IMR-90 (cell line): ENCODE results near the gene FBXO31. TPM values are rescaled to one million over a fixed set of nuclear protein-coding genes. Genes with fewer than 3 reads are reported as not detected.

ENCODE experiments used
- ATAC-seq: fragments of 200-7000 bp; cut with Tn5 transposase; 2 replicates; pipeline ENCODE4 v1.9.1; 2020; ENCODE audit warnings: low read depth, mild to moderate bottlenecking, moderate library complexity
- BruUV-seq: library from RNA; stranded (reverse); fragments of 400-500 nt; replicated peaks from 2 replicates; lab custom pipeline; 2021; lab: Mats Ljungman, UMichigan
- CTCF ChIA-PET: fragments of 300-600 bp; formaldehyde crosslinking; extraction: SDS; loops from one replicate; lab custom pipeline; 2021; ENCODE audit warnings: antibody characterized with exemption; lab: Yijun Ruan, JAX
- POLR2A ChIA-PET: fragments of 300-600 bp; sonication (Branson Sonifier 250); formaldehyde crosslinking; loops from one replicate; lab custom pipeline; 2022; ENCODE audit warnings: antibody characterized with exemption; ENCODE audit not compliant: unreplicated experiment; lab: Charles Lee
- DNase-seq: peaks from one replicate; pipeline ENCODE4 v3.0.0; 2013
- H2AFZ ChIP-seq: replicated peaks from 2 replicates; pipeline ENCODE3; 2013; ENCODE audit warnings: low read length, mild to moderate bottlenecking; ENCODE audit not compliant: poor library complexity
- H2AK5ac ChIP-seq: 2 replicates; pipeline ENCODE4 v1.6.1; 2013; ENCODE audit warnings: low read depth, low read length, inconsistent platforms
- H2AK9ac ChIP-seq: replicated peaks from 2 replicates; pipeline ENCODE3; 2013; ENCODE audit warnings: mild to moderate bottlenecking, low read depth, low read length, moderate library complexity; ENCODE audit not compliant: poor library complexity
- H2BK120ac ChIP-seq: 2 replicates; pipeline ENCODE4 v1.6.1; 2013; ENCODE audit warnings: low read depth, low read length, inconsistent platforms
- H2BK15ac ChIP-seq: 3 replicates; pipeline ENCODE4 v1.6.1; 2013; ENCODE audit warnings: low read depth, low read length, inconsistent platforms
- H2BK20ac ChIP-seq: 2 replicates; pipeline ENCODE4 v1.6.1; 2013; ENCODE audit warnings: low read depth, mild to moderate bottlenecking, inconsistent platforms, low read length, moderate library complexity
- H2BK5ac ChIP-seq: 2 replicates; pipeline ENCODE4 v1.6.1; 2013; ENCODE audit warnings: mild to moderate bottlenecking, low read depth, low read length, inconsistent platforms; ENCODE audit not compliant: poor library complexity, severe bottlenecking
- H3K14ac ChIP-seq: replicated peaks from 2 replicates; pipeline ENCODE4 v1.6.1; 2013; ENCODE audit warnings: low read depth, low read length, inconsistent platforms
- H3K18ac ChIP-seq: 2 replicates; pipeline ENCODE4 v1.6.1; 2013; ENCODE audit warnings: low read depth, low read length, control low read depth
- H3K23ac ChIP-seq: 2 replicates; pipeline ENCODE4 v1.6.1; 2013; ENCODE audit warnings: low read depth, low read length, inconsistent platforms
- H3K27ac ChIP-seq: 2 replicates; pipeline ENCODE4 v1.5.1; 2013; ENCODE audit warnings: mild to moderate bottlenecking, control low read depth, low read length; ENCODE audit not compliant: insufficient read depth
- H3K27me3 ChIP-seq: 2 replicates; pipeline ENCODE4 v1.6.1; 2013; ENCODE audit warnings: low read length; ENCODE audit not compliant: control insufficient read depth, insufficient read depth
- H3K36me3 ChIP-seq: 2 replicates; pipeline ENCODE4 v1.6.1; 2013; ENCODE audit warnings: low read length, mixed read lengths; ENCODE audit not compliant: control insufficient read depth, insufficient read depth
- H3K4ac ChIP-seq: 2 replicates; pipeline ENCODE4 v1.6.1; 2013; ENCODE audit warnings: low read depth, low read length, inconsistent platforms
- H3K4me1 ChIP-seq: 2 replicates; pipeline ENCODE4 v1.6.1; 2013; ENCODE audit warnings: low read length, mixed read lengths; ENCODE audit not compliant: control insufficient read depth, insufficient read depth
- H3K4me2 ChIP-seq: 2 replicates; pipeline ENCODE4 v1.6.1; 2013; ENCODE audit warnings: low read depth, mild to moderate bottlenecking, control low read depth, low read length, moderate library complexity
- H3K4me3 ChIP-seq: 2 replicates; pipeline ENCODE4 v1.5.1; 2013; ENCODE audit warnings: low read depth, mild to moderate bottlenecking, control low read depth, low read length, moderate library complexity; ENCODE audit not compliant: insufficient read depth
- H3K56ac ChIP-seq: 2 replicates; pipeline ENCODE4 v1.6.1; 2013; ENCODE audit warnings: low read length, inconsistent platforms; ENCODE audit not compliant: insufficient read depth; ENCODE audit errors: extremely low read depth
- H3K79me1 ChIP-seq, 2 experiments: 2 replicates each; pipeline ENCODE4 v1.6.1; 2013; ENCODE audit warnings: low read length in 2 of 2, inconsistent platforms in 1 of 2, low read depth in 1 of 2
- H3K9ac ChIP-seq: 2 replicates; pipeline ENCODE4 v1.6.1; 2013; ENCODE audit warnings: low read depth, low read length, control low read depth
- H3K9me1 ChIP-seq: 2 replicates; pipeline ENCODE4 v1.6.1; 2013; ENCODE audit warnings: low read length, inconsistent platforms; ENCODE audit not compliant: insufficient read depth
- H3K9me3 ChIP-seq: 2 replicates; pipeline ENCODE4 v1.6.1; 2013; ENCODE audit warnings: low read length; ENCODE audit not compliant: control insufficient read depth, insufficient read depth
- H4K20me1 ChIP-seq: 2 replicates; pipeline ENCODE4 v1.6.1; 2013; ENCODE audit warnings: low read length, inconsistent platforms; ENCODE audit not compliant: insufficient read depth
- H4K5ac ChIP-seq: 2 replicates; pipeline ENCODE4 v1.6.1; 2013; ENCODE audit warnings: mild to moderate bottlenecking, low read depth, low read length, control low read depth
- H4K8ac ChIP-seq, 2 experiments: 2 replicates each; pipeline ENCODE4 v1.6.1; 2013; ENCODE audit warnings: low read depth in 2 of 2, low read length in 2 of 2, control low read depth in 1 of 2, inconsistent platforms in 1 of 2
- H4K91ac ChIP-seq: 2 replicates; pipeline ENCODE4 v1.6.1; 2013; ENCODE audit warnings: low read depth, low read length, inconsistent platforms; ENCODE audit not compliant: insufficient read depth
- CEBPB ChIP-seq: IDR thresholded peaks from 2 replicates; pipeline ENCODE4 v1.6.1; 2012; ENCODE audit warnings: low read depth, low read length, improper control_type of control experiment
- CHD1 ChIP-seq: IDR thresholded peaks from 2 replicates; pipeline ENCODE4 v1.6.1; 2012; ENCODE audit warnings: low read depth, low read length, improper control_type of control experiment
- MAFK ChIP-seq: IDR thresholded peaks from 2 replicates; pipeline ENCODE4 v1.6.1; 2012; ENCODE audit warnings: low read depth, low read length, improper control_type of control experiment
- POLR2A ChIP-seq: IDR thresholded peaks from 2 replicates; pipeline ENCODE4 v1.6.1; 2012; ENCODE audit warnings: mild to moderate bottlenecking, low read depth, low read length
- RCOR1 ChIP-seq: IDR thresholded peaks from 2 replicates; pipeline ENCODE4 v1.6.1; 2012; ENCODE audit warnings: mild to moderate bottlenecking, low read length, improper control_type of control experiment; ENCODE audit not compliant: insufficient replicate concordance
- WGBS, 2 experiments: methylation state at CpG; one replicate each; pipeline versions ENCODE4 v1.1.5 to v1.1.7; 2013; ENCODE audit warnings: missing lambda C conversion rate in 2 of 2; ENCODE audit not compliant: insufficient read length in 1 of 2; ENCODE audit errors: extremely low coverage in 2 of 2; 5-methylcytosine and 5-hydroxymethylcytosine counted together
- dilution Hi-C: fragments of 300-500 bp; cut with HindIII; formaldehyde crosslinking; loops from one replicate; pipeline ENCODE4 v1.14.3; 2018; ENCODE audit warnings: low sequenced_read_pairs; ENCODE audit not compliant: unreplicated experiment
- in situ Hi-C: fragments of 300-500 bp; cut with MboI; formaldehyde crosslinking; loops from 3 replicates; pipeline ENCODE4 v1.14.3; 2019; ENCODE audit warnings: low sequenced_read_pairs, inconsistent platforms, mixed read lengths
- intact Hi-C: fragments of 100-400 bp; cut with micrococcal nuclease; formaldehyde crosslinking; loops from 2 replicates; pipeline ENCODE4 v1.10.0; 2022
- polyA plus RNA-seq, 3 experiments: library from polyadenylated mRNA; depleted of rRNA; stranded (reverse); fragments of >200 nt; gene quantifications; 2 replicates each; pipeline ENCODE4 v1.2.3, GENCODE V29; 2012; ENCODE audit warnings: low replicate concordance in 1 of 3
- total RNA-seq: library from RNA; depleted of rRNA; stranded (reverse); fragments of >200 nt; gene quantifications from 2 replicates; pipeline ENCODE4 v1.2.3, GENCODE V29; 2012

FBXO31 gene
- total and polyA plus RNA-seq, 2 of the 4 experiments (the other 2 are of a cell fraction), result 10.4 to 16.9 TPM

DNA sequence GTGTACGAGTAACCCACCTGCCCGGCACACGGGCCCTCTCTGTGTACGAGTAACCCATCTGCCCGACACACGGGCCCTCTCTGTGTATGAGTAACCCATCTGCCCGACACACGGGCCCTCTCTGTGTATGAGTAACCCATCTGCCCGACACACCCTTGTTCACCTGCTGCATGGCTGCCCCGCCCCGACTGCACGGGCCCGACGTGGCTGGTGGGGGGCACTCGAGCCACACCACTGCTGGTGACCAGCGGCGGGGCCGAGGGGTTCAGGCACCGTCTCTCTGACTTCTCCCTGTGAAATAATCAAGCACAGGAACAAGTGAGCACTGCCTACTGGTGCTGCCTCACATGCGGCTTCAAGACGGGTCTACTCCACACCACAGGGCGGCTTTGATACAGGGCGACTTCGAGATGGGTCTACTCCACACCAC lies 30.7 kb upstream of the FBXO31 start:
- TF ChIP-seq MAFK (no peak), CEBPB (no peak), RCOR1 (no peak), POLR2A (no peak), CHD1 (no peak)
- H3K9me1 ChIP-seq, result no peaks in the 10 kb centered on the region
- WGBS, 2 experiments, result 90% methylated on average over 14 of the region's 24 CpGs; no CpG with 5 or more reads in 1 of the 2 experiments
- CTCF ChIA-PET, result no interaction called here
- peaks cover 18% of the 10 kb centered on the region for H4K20me1 ChIP-seq
- no peak overlapping the region for H2BK120ac ChIP-seq
- no peak overlapping the region for H3K4me2 ChIP-seq
- no peak overlapping the region for H4K8ac ChIP-seq
- DNase-seq, result no peak
- no peak overlapping the region for H3K18ac ChIP-seq
- in situ Hi-C loops (loop anchor here (25.0 kb wide), 1 partner anchor 348 kb away; the partner anchor contains the start of gene KLHDC4), dilution Hi-C loops (no loop called here), intact Hi-C loops (no loop called here)
- H3K27ac ChIP-seq, result no peak overlapping the region
- peaks cover 0 to 3% of the 10 kb centered on the region in 2 experiments; a peak in 1 of 4 replicates for H3K79me1 ChIP-seq
- POLR2A ChIA-PET, result no interaction called here
- no peak overlapping the region for H3K9ac ChIP-seq
- no peak overlapping the region for H2BK5ac ChIP-seq
- H2BK20ac ChIP-seq, result no peak overlapping the region
- no peaks in the 10 kb centered on the region for H3K9me3 ChIP-seq
- H4K5ac ChIP-seq, result no peak overlapping the region
- no peak overlapping the region for H3K14ac ChIP-seq
- no TSS peak for BruUV-seq
- H3K4me1 ChIP-seq, result no peaks in the 10 kb centered on the region
- no peak for ATAC-seq
- no peak overlapping the region for H2AFZ ChIP-seq
- H4K91ac ChIP-seq, result no peak overlapping the region
- no peak overlapping the region for H3K4ac ChIP-seq
- no peak overlapping the region for H2AK5ac ChIP-seq
- no peaks in the 10 kb centered on the region for H3K27me3 ChIP-seq
- H2BK15ac ChIP-seq, result no peak overlapping the region
- H3K4me3 ChIP-seq, result no peak overlapping the region
- no peak overlapping the region for H3K56ac ChIP-seq
- H3K23ac ChIP-seq, result no peak overlapping the region
- H3K36me3 ChIP-seq, result peaks cover 59% of the 10 kb centered on the region
- no peak overlapping the region for H2AK9ac ChIP-seq
